ENCODE data around the gene CYP27C1. TPM values are rescaled to one million over a fixed set of nuclear protein-coding genes. Genes with fewer than 3 reads are reported as not detected.

CYP27C1 gene
- total and polyA plus RNA-seq, 2 of the 13 experiments (the other 11 are each of a cell fraction or from before 2014, with no cell fraction given): not detected

DNA sequence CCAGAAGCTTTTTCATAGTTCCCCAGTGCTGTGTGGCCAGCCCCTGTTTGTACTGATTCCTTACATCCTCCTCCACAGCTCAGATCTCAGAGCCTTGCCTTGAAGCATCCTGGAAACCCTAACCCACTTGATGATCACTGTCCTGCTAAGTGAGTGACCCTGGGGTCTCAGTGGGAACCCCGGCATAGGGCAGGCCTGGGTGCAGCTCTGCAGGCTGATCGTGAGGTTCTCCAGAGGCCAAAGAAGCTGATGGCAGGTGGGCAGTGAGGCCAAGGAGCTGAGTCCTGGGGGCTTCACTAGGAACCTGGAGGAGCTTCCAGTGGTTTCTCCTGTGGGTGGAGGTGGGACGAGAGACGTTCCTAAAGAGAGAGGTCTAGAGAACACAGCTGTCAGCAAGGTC, 65.7 kb downstream of the CYP27C1 start (continued):
- TF ChIP-seq RFX3 (CRISPR knock-in tag; IDR thresholded peaks at IDR 0.05) (no peak), ZNF383 (CRISPR knock-in tag; IDR thresholded peaks at IDR 0.05; ENCODE audit: borderline replicate concordance) (no peak), ZBTB20 (CRISPR knock-in tag; IDR thresholded peaks at IDR 0.05; ENCODE audit: borderline replicate concordance, low read depth) (no peak), SATB2 (CRISPR knock-in tag; IDR thresholded peaks at IDR 0.05) (no peak)
- TF ChIP-seq, protein P1, sequence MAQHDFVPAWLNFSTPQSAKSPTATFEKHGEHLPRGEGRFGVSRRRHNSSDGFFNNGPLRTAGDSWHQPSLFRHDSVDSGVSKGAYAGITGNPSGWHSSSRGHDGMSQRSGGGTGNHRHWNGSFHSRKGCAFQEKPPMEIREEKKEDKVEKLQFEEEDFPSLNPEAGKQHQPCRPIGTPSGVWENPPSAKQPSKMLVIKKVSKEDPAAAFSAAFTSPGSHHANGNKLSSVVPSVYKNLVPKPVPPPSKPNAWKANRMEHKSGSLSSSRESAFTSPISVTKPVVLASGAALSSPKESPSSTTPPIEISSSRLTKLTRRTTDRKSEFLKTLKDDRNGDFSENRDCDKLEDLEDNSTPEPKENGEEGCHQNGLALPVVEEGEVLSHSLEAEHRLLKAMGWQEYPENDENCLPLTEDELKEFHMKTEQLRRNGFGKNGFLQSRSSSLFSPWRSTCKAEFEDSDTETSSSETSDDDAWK (CRISPR knock-in tag; IDR thresholded peaks at IDR 0.05): no peak

DNA sequence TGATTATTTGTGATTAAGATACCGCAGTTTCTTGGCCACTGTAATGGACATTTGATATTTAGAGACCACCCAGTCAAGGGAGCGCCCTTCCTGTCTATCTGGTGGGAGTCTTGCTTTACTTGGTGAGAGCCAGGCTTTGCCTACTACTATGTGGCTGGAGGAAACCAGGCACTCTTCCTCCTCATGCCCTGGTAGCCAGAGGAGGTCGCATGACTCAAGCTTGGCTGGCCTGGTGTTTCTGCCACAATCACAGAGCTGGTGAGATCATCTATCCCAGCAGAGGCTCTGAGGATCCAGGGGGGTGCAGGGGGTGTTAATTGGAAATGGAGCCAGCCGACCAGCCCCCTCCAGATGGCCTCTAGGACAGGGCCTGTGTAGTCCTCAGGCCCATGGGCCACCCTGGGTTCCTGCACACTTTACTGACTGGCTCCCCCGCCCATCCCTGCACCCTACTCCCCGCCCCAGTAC, 66.4 kb downstream of the CYP27C1 start:
- 32% methylated on average over 5 of the region's 6 CpGs for WGBS (ENCODE audit: low lambda C conversion rate)
- CTCF ChIA-PET (ENCODE audit: low intra/inter-chr PET ratio, low total read pairs): no interaction called here
- Histone ChIP-seq H3K27me3 (ENCODE audit: control insufficient read depth in 1 of 2, insufficient read depth in 2 of 2, low read length in 2 of 2) (peaks cover 0 to 19% of the 10 kb centered on the region in 2 experiments; a peak in 2 of 5 replicates), H3K4me1 (ENCODE audit: insufficient read depth, low read length) (no peaks in the 10 kb centered on the region), H3K9me3 (ENCODE audit: low read length) (peaks cover 9% of the 10 kb centered on the region), H4K20me1 (ENCODE audit: insufficient read depth, low read length) (no peaks in the 10 kb centered on the region), H2AFZ (ENCODE audit: low read length) (no peak overlapping the region), H3K79me2 (ENCODE audit: insufficient read depth, low read length) (no peaks in the 10 kb centered on the region), H3K27ac (ENCODE audit: extremely low read length, insufficient read depth, low read length) (no peak overlapping the region), H3K36me3 (replicated peaks in 1 of 2; ENCODE audit: control insufficient read depth in 1 of 2, insufficient read depth in 2 of 2, low read length in 2 of 2) (no peaks in the 10 kb centered on the region), H3K4me3 (replicated peaks in 1 of 3; ENCODE audit: insufficient read depth in 1 of 3, low read depth in 2 of 3, low read length in 3 of 3) (no peak overlapping the region), H3K9ac (ENCODE audit: insufficient read depth, low read depth, low read length) (no peak overlapping the region), H3K4me2 (ENCODE audit: low read depth, low read length) (no peak overlapping the region)
- in situ Hi-C loops (cut with HindIII; ENCODE audit: extremely low pct_ligation_motif_present, low pct_unique_long_range_greater_than_20kb) (no loop called here), intact Hi-C loops (cut with micrococcal nuclease; ENCODE audit: unreplicated experiment) (no loop called here)
- DNase-seq (ENCODE audit: low spot score): no peak
- no peak for FAIRE-seq
- no peak; the same call in 2 of the 3 replicates for ATAC-seq
- BruUV-seq (replicated peaks): no TSS peak
- POLR2A ChIA-PET: no interaction called here
- TF ChIP-seq ZNF749 (CRISPR knock-in tag; IDR thresholded peaks at IDR 0.05; ENCODE audit: borderline replicate concordance): no peak
- TF ChIP-seq MIER3 (CRISPR knock-in tag; IDR thresholded peaks at IDR 0.05; ENCODE audit: borderline replicate concordance): no peak
- TF ChIP-seq, protein P2, sequence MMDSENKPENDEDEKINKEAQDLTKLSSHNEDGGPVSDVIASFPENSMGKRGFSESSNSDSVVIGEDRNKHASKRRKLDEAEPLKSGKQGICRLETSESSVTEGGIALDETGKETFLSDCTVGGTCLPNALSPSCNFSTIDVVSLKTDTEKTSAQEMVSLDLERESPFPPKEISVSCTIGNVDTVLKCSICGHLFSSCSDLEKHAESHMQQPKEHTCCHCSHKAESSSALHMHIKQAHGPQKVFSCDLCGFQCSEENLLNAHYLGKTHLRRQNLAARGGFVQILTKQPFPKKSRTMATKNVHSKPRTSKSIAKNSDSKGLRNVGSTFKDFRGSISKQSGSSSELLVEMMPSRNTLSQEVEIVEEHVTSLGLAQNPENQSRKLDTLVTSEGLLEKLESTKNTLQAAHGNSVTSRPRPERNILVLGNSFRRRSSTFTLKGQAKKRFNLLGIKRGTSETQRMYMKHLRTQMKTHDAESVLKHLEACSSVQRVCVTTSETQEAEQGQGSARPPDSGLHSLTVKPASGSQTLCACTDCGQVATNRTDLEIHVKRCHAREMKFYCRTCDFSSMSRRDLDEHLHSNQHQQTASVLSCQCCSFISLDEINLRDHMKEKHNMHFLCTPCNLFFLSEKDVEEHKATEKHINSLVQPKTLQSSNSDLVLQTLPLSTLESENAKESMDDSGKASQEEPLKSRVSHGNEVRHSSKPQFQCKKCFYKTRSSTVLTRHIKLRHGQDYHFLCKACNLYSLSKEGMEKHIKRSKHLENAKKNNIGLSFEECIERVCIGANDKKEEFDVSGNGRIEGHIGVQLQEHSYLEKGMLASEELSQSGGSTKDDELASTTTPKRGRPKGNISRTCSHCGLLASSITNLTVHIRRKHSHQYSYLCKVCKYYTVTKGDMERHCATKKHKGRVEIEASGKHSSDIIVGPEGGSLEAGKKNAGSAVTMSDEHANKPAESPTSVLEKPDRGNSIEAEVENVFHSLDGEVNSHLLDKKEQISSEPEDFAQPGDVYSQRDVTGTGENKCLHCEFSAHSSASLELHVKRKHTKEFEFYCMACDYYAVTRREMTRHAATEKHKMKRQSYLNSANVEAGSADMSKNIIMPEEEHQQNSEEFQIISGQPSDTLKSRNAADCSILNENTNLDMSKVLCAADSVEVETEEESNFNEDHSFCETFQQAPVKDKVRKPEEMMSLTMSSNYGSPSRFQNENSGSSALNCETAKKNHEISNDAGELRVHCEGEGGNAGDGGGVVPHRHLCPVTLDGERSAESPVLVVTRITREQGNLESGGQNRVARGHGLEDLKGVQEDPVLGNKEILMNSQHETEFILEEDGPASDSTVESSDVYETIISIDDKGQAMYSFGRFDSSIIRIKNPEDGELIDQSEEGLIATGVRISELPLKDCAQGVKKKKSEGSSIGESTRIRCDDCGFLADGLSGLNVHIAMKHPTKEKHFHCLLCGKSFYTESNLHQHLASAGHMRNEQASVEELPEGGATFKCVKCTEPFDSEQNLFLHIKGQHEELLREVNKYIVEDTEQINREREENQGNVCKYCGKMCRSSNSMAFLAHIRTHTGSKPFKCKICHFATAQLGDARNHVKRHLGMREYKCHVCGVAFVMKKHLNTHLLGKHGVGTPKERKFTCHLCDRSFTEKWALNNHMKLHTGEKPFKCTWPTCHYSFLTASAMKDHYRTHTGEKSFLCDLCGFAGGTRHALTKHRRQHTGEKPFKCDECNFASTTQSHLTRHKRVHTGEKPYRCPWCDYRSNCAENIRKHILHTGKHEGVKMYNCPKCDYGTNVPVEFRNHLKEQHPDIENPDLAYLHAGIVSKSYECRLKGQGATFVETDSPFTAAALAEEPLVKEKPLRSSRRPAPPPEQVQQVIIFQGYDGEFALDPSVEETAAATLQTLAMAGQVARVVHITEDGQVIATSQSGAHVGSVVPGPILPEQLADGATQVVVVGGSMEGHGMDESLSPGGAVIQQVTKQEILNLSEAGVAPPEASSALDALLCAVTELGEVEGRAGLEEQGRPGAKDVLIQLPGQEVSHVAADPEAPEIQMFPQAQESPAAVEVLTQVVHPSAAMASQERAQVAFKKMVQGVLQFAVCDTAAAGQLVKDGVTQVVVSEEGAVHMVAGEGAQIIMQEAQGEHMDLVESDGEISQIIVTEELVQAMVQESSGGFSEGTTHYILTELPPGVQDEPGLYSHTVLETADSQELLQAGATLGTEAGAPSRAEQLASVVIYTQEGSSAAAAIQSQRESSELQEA (CRISPR knock-in tag; IDR thresholded peaks at IDR 0.05; ENCODE audit: not compliant biosample characterization): no peak
- no peak for TF ChIP-seq ATF7-NPFF (CRISPR knock-in tag; IDR thresholded peaks at IDR 0.05; ENCODE audit: low read depth)
- TF ChIP-seq, protein P3, sequence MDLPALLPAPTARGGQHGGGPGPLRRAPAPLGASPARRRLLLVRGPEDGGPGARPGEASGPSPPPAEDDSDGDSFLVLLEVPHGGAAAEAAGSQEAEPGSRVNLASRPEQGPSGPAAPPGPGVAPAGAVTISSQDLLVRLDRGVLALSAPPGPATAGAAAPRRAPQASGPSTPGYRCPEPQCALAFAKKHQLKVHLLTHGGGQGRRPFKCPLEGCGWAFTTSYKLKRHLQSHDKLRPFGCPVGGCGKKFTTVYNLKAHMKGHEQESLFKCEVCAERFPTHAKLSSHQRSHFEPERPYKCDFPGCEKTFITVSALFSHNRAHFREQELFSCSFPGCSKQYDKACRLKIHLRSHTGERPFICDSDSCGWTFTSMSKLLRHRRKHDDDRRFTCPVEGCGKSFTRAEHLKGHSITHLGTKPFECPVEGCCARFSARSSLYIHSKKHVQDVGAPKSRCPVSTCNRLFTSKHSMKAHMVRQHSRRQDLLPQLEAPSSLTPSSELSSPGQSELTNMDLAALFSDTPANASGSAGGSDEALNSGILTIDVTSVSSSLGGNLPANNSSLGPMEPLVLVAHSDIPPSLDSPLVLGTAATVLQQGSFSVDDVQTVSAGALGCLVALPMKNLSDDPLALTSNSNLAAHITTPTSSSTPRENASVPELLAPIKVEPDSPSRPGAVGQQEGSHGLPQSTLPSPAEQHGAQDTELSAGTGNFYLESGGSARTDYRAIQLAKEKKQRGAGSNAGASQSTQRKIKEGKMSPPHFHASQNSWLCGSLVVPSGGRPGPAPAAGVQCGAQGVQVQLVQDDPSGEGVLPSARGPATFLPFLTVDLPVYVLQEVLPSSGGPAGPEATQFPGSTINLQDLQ (CRISPR knock-in tag; IDR thresholded peaks at IDR 0.05): no peak
- TF ChIP-seq KAT8 (CRISPR knock-in tag; IDR thresholded peaks at IDR 0.05): no peak

Measured in HepG2 (cell line).